Ishikawa (cell line): ENCODE measurements around the gene LIX1L.

Experiments used
- CREB1 ChIP-seq: IDR thresholded peaks from 2 replicates; pipeline ENCODE4 v1.6.1; 2012; ENCODE audit warnings: low read depth
- EGR1 ChIP-seq: IDR thresholded peaks from 2 replicates; pipeline ENCODE4 v1.6.1; 2012
- FOXM1 ChIP-seq: IDR thresholded peaks from 2 replicates; pipeline ENCODE4 v1.6.1; 2012; ENCODE audit warnings: low read depth, borderline replicate concordance
- YY1 ChIP-seq: IDR thresholded peaks from 2 replicates; pipeline ENCODE4 v1.6.1; 2012; ENCODE audit warnings: low read depth

- no peak for TF ChIP-seq CREB1
- no peak for TF ChIP-seq FOXM1
- no peak for TF ChIP-seq EGR1
- TF ChIP-seq YY1: no peak
Measured at GRCh38 chr1:145922266-145922665, 35.6 kb downstream of the LIX1L start.
